OCI-LY3 (cell line): Measurements from ENCODE around the gene URI1.

Source experiments
- EZH2phosphoT487 ChIP-seq: fragments of 200-600 bp; shearing (Covaris generic); IDR thresholded peaks from 2 replicates; pipeline ENCODE4 v1.6.1; 2018; ENCODE audit warnings: antibody characterized with exemption, mixed run types, low read depth
- TF ChIP-seq, protein P1 (sequence below): fragments of 200-600, 300-600 bp; sonication (generic); IDR thresholded peaks from 2 replicates; pipeline ENCODE4 v1.5.1; 2014; ENCODE audit warnings: antibody characterized with exemption, low read length, low read depth

DNA sequence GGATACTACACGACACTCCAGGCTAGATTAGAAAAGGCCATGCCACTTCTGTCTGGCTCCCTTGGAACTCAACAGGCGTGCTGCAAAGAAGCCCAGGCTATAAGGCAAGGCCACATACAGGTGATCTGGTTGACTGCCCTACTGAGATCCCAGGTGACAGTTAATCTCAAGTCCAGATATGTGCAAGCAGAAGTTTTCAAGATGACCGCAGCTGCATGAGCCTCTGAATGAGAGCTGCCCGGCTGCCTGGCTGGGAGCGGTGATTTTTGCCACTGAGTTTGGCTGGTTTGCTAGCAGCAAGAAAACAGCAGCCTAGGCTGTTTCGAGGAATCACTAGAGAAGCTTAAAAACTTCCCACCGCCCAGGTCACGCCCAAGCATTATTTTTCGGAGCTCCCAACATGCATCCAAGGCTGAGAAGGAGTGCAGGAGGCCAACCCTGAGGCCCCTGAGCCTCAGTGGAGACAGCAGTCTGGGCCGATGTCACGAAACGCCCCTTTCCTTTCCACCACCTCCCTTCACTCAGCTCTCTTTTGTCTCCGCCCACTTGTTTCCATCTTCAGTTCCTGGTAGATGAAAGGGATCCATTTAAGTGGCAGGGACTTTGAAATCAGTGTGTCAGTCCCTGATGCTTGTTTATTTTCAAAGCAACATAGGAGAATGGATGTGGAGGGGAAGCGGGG is 14.0 kb upstream of the URI1 start:
- TF ChIP-seq, protein P1, sequence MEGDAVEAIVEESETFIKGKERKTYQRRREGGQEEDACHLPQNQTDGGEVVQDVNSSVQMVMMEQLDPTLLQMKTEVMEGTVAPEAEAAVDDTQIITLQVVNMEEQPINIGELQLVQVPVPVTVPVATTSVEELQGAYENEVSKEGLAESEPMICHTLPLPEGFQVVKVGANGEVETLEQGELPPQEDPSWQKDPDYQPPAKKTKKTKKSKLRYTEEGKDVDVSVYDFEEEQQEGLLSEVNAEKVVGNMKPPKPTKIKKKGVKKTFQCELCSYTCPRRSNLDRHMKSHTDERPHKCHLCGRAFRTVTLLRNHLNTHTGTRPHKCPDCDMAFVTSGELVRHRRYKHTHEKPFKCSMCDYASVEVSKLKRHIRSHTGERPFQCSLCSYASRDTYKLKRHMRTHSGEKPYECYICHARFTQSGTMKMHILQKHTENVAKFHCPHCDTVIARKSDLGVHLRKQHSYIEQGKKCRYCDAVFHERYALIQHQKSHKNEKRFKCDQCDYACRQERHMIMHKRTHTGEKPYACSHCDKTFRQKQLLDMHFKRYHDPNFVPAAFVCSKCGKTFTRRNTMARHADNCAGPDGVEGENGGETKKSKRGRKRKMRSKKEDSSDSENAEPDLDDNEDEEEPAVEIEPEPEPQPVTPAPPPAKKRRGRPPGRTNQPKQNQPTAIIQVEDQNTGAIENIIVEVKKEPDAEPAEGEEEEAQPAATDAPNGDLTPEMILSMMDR, result no peak
- TF ChIP-seq EZH2phosphoT487, result no peak
